Measurements from ENCODE around the gene GPATCH8. TPM values are rescaled to one million over a fixed set of nuclear protein-coding genes. Genes with fewer than 3 reads are reported as not detected.
A peak's percentile ranks its signal among the peaks of the same experiment; 100 is the strongest.

The GPATCH8 gene
- total and polyA plus RNA-seq, 2 donors (not counting 3 experiments of a cell fraction or from before 2014, with no cell fraction given) = 14.6 to 35.3 TPM

DNA sequence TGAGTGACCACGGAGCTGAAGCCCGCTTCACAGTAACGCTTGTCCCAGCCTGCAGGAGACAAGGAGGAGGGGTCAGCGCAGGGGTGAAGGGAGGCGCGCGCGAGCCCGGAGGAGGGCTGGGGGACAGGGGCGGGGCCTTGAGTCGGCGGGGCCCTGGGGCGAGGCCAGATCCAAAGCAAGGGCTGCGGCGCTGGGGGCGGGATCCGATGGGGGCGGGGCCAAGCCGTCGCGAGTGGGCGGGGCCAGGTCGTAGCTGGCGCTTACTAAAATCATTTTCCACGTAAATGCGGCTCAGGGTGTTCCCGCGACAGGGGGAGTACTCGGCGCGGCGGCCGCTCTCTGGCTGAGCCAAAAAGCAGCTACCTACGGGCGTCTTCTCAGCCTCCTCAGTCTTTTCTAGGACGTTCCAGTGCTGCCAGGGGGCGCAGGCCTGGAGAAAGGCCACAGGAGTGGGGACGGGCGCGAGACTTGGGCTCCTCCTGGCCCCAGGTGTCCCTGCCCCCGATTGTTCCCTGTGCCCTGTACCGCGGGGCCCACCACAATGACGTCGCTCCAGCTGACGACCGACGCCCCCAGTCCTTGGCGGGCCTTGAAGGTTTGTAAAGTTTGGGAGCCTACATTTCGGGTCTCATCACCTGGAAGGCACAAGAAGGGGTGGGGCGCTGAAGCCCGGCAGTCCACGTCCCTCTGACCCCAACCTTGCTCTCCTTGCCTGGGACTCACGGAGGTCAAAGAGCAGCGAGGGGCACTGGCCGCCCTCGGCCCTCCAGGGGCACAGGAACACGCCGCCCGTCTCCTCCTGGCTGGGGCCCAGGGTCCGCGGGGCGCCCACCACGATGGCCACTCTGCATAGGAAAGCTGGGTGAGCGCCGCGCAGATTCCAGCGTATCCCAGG, 117.7 kb downstream of the GPATCH8 start:
- POLR2A ChIA-PET = no interaction called here
- DNase-seq (ENCODE audit: low read depth, low spot score) (peak; percentile 79), FAIRE-seq (peak; percentile 82)
- CTCF ChIA-PET = interaction anchor here (0.6 to 3.0 kb wide), 6 partner anchors 10 to 162 kb away, joined by 4 to 16 read pairs (median 8); partner anchors contain the start of gene FAM171A2
- Histone ChIP-seq H3K79me2 (ENCODE audit: control insufficient read depth, insufficient read depth, low read length) (no peaks in the 10 kb centered on the region), H3K4me2 (ENCODE audit: insufficient read depth, low read length) (peak overlapping the region; percentile 69), H3K9ac (replicated peaks; ENCODE audit: extremely low read depth, insufficient read depth, low read length) (peak overlapping the region; percentile 33), H4K20me1 (replicated peaks; ENCODE audit: control insufficient read depth, extremely low read depth, insufficient read depth, low read length) (no peaks in the 10 kb centered on the region), H3K4me1 (ENCODE audit: control insufficient read depth, extremely low read depth, insufficient read depth, low read length) (peaks cover 8% of the 10 kb centered on the region), H3K9me3 (replicated peaks; ENCODE audit: control insufficient read depth, insufficient read depth, low read length) (no peaks in the 10 kb centered on the region), H3K27ac (ENCODE audit: insufficient read depth, low read depth, low read length) (no peak overlapping the region), H3K36me3 (ENCODE audit: control insufficient read depth in 2 of 2, extremely low read depth in 1 of 2, insufficient read depth in 2 of 2, low read length in 2 of 2) (no peaks in the 10 kb centered on the region), H3K4me3 (replicated peaks in 1 of 3; ENCODE audit: insufficient read depth in 1 of 3, low read depth in 1 of 3, low read length in 3 of 3) (peak overlapping the region in 2 of 3 experiments; percentile 37 to 38), H3K9me1 (replicated peaks; ENCODE audit: control insufficient read depth, extremely low read depth, insufficient read depth, low read length) (no peaks in the 10 kb centered on the region), H2AFZ (ENCODE audit: low read depth, low read length) (peak overlapping the region; percentile 91), H3K27me3 (ENCODE audit: control insufficient read depth in 2 of 2, insufficient read depth in 2 of 2, low read length in 2 of 2) (peaks cover 13% of the 10 kb centered on the region in 2 experiments)
- TF ChIP-seq FOS (IDR thresholded peaks at IDR 0.05; ENCODE audit: borderline replicate concordance, insufficient read depth, low read length) = no peak
- TF ChIP-seq, protein P1, sequence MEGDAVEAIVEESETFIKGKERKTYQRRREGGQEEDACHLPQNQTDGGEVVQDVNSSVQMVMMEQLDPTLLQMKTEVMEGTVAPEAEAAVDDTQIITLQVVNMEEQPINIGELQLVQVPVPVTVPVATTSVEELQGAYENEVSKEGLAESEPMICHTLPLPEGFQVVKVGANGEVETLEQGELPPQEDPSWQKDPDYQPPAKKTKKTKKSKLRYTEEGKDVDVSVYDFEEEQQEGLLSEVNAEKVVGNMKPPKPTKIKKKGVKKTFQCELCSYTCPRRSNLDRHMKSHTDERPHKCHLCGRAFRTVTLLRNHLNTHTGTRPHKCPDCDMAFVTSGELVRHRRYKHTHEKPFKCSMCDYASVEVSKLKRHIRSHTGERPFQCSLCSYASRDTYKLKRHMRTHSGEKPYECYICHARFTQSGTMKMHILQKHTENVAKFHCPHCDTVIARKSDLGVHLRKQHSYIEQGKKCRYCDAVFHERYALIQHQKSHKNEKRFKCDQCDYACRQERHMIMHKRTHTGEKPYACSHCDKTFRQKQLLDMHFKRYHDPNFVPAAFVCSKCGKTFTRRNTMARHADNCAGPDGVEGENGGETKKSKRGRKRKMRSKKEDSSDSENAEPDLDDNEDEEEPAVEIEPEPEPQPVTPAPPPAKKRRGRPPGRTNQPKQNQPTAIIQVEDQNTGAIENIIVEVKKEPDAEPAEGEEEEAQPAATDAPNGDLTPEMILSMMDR (IDR thresholded peaks at IDR 0.05; ENCODE audit: extremely low read depth in 1 of 2, insufficient read depth in 1 of 2, low read depth in 1 of 2, low read length in 2 of 2) = peak in 1 of 2 donors; percentile 17
- no TSS peak for BruUV-seq (replicated peaks)
- dilution Hi-C loops (cut with MboI; ENCODE audit: extremely low pct_ligation_motif_present, low sequenced_read_pairs) (no loop called here), intact Hi-C loops (cut with micrococcal nuclease) (no loop called here)

DNA sequence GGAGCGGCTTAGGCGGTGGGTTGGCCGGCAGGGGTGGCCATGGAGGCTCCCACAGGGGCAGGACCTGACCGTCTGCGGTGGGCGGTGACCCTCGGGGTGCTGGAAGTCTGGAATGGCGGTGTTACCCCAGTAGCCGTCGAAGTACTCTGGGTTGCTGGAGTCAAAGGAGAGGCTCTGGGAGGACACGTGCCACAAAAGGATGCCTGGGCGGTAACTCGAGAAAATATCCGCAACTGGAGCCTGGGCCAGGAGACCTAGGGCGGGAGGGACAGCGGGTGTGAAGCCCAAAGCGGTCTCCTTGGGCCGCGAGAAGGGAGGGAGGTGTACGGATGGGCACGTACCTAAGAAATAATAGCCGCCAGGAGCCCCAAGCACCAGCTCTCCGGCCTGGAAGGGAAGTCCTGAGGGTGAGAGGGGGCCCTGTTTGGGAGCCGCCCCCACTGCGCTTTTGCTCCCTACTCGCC, 118.4 kb downstream of the GPATCH8 start:
- Histone ChIP-seq H3K27ac (ENCODE audit: insufficient read depth, low read depth, low read length) (no peak overlapping the region), H2AFZ (ENCODE audit: low read depth, low read length) (peak overlapping the region; percentile 91), H4K20me1 (replicated peaks; ENCODE audit: control insufficient read depth, extremely low read depth, insufficient read depth, low read length) (no peaks in the 10 kb centered on the region), H3K4me2 (ENCODE audit: insufficient read depth, low read length) (peak overlapping the region; percentile 69), H3K9ac (replicated peaks; ENCODE audit: extremely low read depth, insufficient read depth, low read length) (peak overlapping the region; percentile 33), H3K27me3 (ENCODE audit: control insufficient read depth in 2 of 2, insufficient read depth in 2 of 2, low read length in 2 of 2) (peaks cover 13% of the 10 kb centered on the region in 2 experiments), H3K9me3 (replicated peaks; ENCODE audit: control insufficient read depth, insufficient read depth, low read length) (no peaks in the 10 kb centered on the region), H3K4me3 (replicated peaks in 1 of 3; ENCODE audit: insufficient read depth in 1 of 3, low read depth in 1 of 3, low read length in 3 of 3) (peak overlapping the region in 2 of 3 experiments; percentile 37 to 38), H3K79me2 (ENCODE audit: control insufficient read depth, insufficient read depth, low read length) (no peaks in the 10 kb centered on the region), H3K4me1 (ENCODE audit: control insufficient read depth, extremely low read depth, insufficient read depth, low read length) (peaks cover 8% of the 10 kb centered on the region), H3K36me3 (ENCODE audit: control insufficient read depth in 2 of 2, extremely low read depth in 1 of 2, insufficient read depth in 2 of 2, low read length in 2 of 2) (no peaks in the 10 kb centered on the region), H3K9me1 (replicated peaks; ENCODE audit: control insufficient read depth, extremely low read depth, insufficient read depth, low read length) (no peaks in the 10 kb centered on the region)
- CTCF ChIA-PET = interaction anchor here (1.0 to 3.0 kb wide), 5 partner anchors 9 to 138 kb away, joined by 4 to 16 read pairs (median 10); partner anchors contain the start of gene FAM171A2
- FAIRE-seq = no peak
- no peak for DNase-seq (ENCODE audit: low read depth, low spot score)
- dilution Hi-C loops (cut with MboI; ENCODE audit: extremely low pct_ligation_motif_present, low sequenced_read_pairs) = no loop called here
- intact Hi-C loops (cut with micrococcal nuclease) = no loop called here
- POLR2A ChIA-PET = no interaction called here
- no TSS peak for BruUV-seq (replicated peaks)
- TF ChIP-seq, protein P2, sequence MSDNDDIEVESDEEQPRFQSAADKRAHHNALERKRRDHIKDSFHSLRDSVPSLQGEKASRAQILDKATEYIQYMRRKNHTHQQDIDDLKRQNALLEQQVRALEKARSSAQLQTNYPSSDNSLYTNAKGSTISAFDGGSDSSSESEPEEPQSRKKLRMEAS (IDR thresholded peaks at IDR 0.05; ENCODE audit: insufficient read depth, insufficient read length) = no peak
- TF ChIP-seq, protein P1 (IDR thresholded peaks at IDR 0.05; ENCODE audit: extremely low read depth in 1 of 2, insufficient read depth in 1 of 2, low read depth in 1 of 2, low read length in 2 of 2) = no peak
- TF ChIP-seq JUN (IDR thresholded peaks at IDR 0.05; ENCODE audit: borderline replicate concordance, insufficient read depth, insufficient read length, low read depth) (no peak), EZH2 (IDR thresholded peaks at IDR 0.05; ENCODE audit: borderline replicate concordance, low read depth, low read length, severe bottlenecking) (no peak), MYC (IDR thresholded peaks at IDR 0.05; ENCODE audit: low read depth, low read length) (no peak), POLR2A (IDR thresholded peaks at IDR 0.05; ENCODE audit: low read depth, low read length) (no peak), POLR2AphosphoS5 (IDR thresholded peaks at IDR 0.05; ENCODE audit: insufficient read depth, low read depth, low read length) (no peak), GATA2 (IDR thresholded peaks at IDR 0.05; ENCODE audit: insufficient read depth, insufficient read length, low read depth, low read length) (no peak)

Measured in endothelial cell of umbilical vein (primary cell).